ENCODE data around the gene RNF121. TPM values are rescaled to one million over a fixed set of nuclear protein-coding genes. Genes with fewer than 3 reads are reported as not detected.

Gene RNF121
- total and polyA plus RNA-seq, 9 donors = 17.4 to 32.2 (median 27.0) TPM

DNA sequence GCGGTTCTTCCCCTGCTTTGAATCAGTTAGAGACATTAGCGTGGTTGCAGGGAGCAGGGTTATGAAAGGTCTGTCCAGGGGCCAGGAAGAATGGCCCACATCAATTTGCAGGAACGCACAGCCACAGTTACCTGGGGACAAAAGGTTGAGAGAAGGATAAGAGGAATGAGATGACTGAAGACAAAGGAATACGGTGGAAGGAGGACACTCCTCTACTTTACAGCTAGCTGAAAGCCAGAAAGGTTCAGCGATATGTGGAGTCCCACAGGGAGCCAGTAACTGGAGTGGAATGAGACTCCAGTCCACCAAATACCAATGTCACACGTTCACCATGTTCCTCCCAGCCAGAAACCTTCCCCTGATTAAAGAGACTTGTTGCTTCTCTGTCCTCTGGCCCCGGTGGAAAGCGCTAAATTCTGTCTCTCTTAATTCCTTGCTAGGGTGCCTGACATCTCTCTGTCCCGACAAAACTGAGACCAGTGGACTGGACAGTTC is 11.2 kb upstream of the RNF121 start:
- intact Hi-C loops (cut with DNase I) = no loop called here
- H3K27ac ChIP-seq = no peak overlapping the region
- WGBS, 3 donors = 88 to 94% (median 91%) methylated on average over 9 of the region's 9 CpGs
- H3K9me3 ChIP-seq = no peaks in the 10 kb centered on the region
- H3K27me3 ChIP-seq = no peaks in the 10 kb centered on the region
- H3K4me1 ChIP-seq (ENCODE audit: insufficient read depth) = no peaks in the 10 kb centered on the region
- no peak for DNase-seq
- no peak overlapping the region for H3K4me3 ChIP-seq
- H3K36me3 ChIP-seq = no peaks in the 10 kb centered on the region
- TF ChIP-seq EP300 (IDR thresholded peaks at IDR 0.05) (no peak), POLR2A (IDR thresholded peaks at IDR 0.05) (no peak)
- TF ChIP-seq, protein P1, sequence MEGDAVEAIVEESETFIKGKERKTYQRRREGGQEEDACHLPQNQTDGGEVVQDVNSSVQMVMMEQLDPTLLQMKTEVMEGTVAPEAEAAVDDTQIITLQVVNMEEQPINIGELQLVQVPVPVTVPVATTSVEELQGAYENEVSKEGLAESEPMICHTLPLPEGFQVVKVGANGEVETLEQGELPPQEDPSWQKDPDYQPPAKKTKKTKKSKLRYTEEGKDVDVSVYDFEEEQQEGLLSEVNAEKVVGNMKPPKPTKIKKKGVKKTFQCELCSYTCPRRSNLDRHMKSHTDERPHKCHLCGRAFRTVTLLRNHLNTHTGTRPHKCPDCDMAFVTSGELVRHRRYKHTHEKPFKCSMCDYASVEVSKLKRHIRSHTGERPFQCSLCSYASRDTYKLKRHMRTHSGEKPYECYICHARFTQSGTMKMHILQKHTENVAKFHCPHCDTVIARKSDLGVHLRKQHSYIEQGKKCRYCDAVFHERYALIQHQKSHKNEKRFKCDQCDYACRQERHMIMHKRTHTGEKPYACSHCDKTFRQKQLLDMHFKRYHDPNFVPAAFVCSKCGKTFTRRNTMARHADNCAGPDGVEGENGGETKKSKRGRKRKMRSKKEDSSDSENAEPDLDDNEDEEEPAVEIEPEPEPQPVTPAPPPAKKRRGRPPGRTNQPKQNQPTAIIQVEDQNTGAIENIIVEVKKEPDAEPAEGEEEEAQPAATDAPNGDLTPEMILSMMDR (IDR thresholded peaks at IDR 0.05) = no peak

- peak within 1 kb of the TSS; percentile 16 to 81 for H3K27ac ChIP-seq
- TF ChIP-seq POLR2A (IDR thresholded peaks at IDR 0.05) (no peak), EP300 (IDR thresholded peaks at IDR 0.05) (no peak)
- TF ChIP-seq, protein P1 (IDR thresholded peaks at IDR 0.05) = no peak
- H3K36me3 ChIP-seq = no peaks in the 10 kb centered on the region
- peaks cover 10% of the 10 kb centered on the region for H3K4me1 ChIP-seq (ENCODE audit: insufficient read depth)
- intact Hi-C loops (cut with DNase I) = no loop called here
- 0% methylated on average over 40 of the region's 40 CpGs for WGBS, 3 donors
- DNase-seq = peak; percentile 61 to 80 (median 73)
- H3K27me3 ChIP-seq = no peaks in the 10 kb centered on the region
- no peaks in the 10 kb centered on the region for H3K9me3 ChIP-seq
- H3K4me3 ChIP-seq = peak within 1 kb of the TSS; percentile 89
These were observed 768 bp upstream of the RNF121 start, which contains the start of gene XNDC1N for GRCh38 chr11:71927820-71928736. XNDC1N (minus strand) TSS chr11:71928594; CDS start chr11:71923353, 5,241 bp downstream.

GRCh38 chr11:71929491-71929890 is 645 bp downstream of the RNF121 start:
- Histone ChIP-seq H3K4me1 (ENCODE audit: insufficient read depth) (peaks cover 10% of the 10 kb centered on the region), H3K27ac (no peak overlapping the region), H3K4me3 (peak overlapping the region; percentile 89), H3K27me3 (no peaks in the 10 kb centered on the region), H3K36me3 (no peaks in the 10 kb centered on the region), H3K9me3 (no peaks in the 10 kb centered on the region)
- TF ChIP-seq, protein P1 (IDR thresholded peaks at IDR 0.05) = no peak
- TF ChIP-seq POLR2A (IDR thresholded peaks at IDR 0.05) (no peak), EP300 (IDR thresholded peaks at IDR 0.05) (no peak)
- 3 to 5% (median 4%) methylated on average over 6 of the region's 6 CpGs for WGBS, 3 donors
- intact Hi-C loops (cut with DNase I) = no loop called here
- no peak for DNase-seq

DNA sequence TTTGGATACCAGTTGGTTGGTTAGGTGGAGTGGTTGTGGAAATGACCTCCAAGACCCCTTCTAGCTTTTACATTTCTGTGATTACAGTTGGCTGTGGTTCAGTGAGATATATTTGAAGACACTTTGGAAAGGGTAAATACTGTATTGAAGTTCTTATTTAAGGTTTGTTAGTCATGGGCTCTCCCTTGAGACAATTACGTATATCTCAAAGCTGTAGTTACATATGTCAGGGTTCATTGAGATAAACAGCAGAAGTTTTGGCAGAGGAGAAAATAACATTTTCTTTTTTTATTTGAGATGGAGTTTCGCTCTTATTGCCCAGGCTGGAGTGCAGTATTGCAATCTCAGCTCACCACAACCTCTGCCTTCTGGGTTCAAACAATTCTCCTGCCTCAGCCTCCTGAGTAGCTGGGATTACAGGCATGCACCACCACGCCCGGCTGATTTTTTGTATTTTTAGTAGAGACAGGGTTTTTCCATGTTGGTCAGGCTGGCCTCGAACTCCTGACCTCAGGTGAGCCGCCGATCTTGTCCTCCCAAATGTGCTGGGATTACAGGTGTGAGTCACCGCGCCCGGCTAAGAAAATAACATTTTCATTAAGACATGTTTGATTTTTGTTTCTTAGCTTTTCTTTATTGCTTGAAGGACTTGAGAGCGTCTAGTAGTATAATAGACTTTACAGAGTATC is 1.9 kb downstream of the RNF121 start:
- H3K4me1 ChIP-seq (ENCODE audit: insufficient read depth) = peaks cover 10% of the 10 kb centered on the region
- WGBS, 3 donors = 72 to 79% (median 76%) methylated on average over 11 of the region's 11 CpGs
- DNase-seq = no peak
- no peak overlapping the region for H3K27ac ChIP-seq
- H3K36me3 ChIP-seq = no peaks in the 10 kb centered on the region
- H3K4me3 ChIP-seq = no peak overlapping the region
- intact Hi-C loops (cut with DNase I) = no loop called here
- TF ChIP-seq POLR2A (IDR thresholded peaks at IDR 0.05) (no peak), EP300 (IDR thresholded peaks at IDR 0.05) (no peak)
- TF ChIP-seq, protein P1 (IDR thresholded peaks at IDR 0.05) = no peak
- no peaks in the 10 kb centered on the region for H3K9me3 ChIP-seq
- H3K27me3 ChIP-seq = no peaks in the 10 kb centered on the region

Measured in ovary (tissue), 9 donors.